Mesothelial cell of epicardium (in vitro differentiated cells): ENCODE data around the gene RGS9. TPM values are rescaled to one million over a fixed set of nuclear protein-coding genes. Genes with fewer than 3 reads are reported as not detected.

Experiments used
- DNase-seq, 2 experiments: peaks; one replicate each; pipeline ENCODE4 v3.0.0; 2021; ENCODE audit warnings: low spot score in 2 of 2; ENCODE audit not compliant: unreplicated experiment in 2 of 2
- H3K27ac Mint-ChIP-seq: 2 replicates; pipeline ENCODE4 v1.8.0; 2021; ENCODE audit warnings: mixed read lengths
- H3K27me3 Mint-ChIP-seq: 2 replicates; pipeline ENCODE4 v1.8.0; 2021; ENCODE audit warnings: low read depth, mixed read lengths
- H3K36me3 Mint-ChIP-seq: 2 replicates; pipeline ENCODE4 v1.8.0; 2021; ENCODE audit warnings: mixed read lengths
- H3K4me1 Mint-ChIP-seq: 2 replicates; pipeline ENCODE4 v1.8.0; 2021; ENCODE audit warnings: mixed read lengths
- H3K4me3 Mint-ChIP-seq: 2 replicates; pipeline ENCODE4 v1.8.0; 2021; ENCODE audit warnings: mild to moderate bottlenecking, moderate library complexity, mixed read lengths
- H3K9me3 Mint-ChIP-seq: 2 replicates; pipeline ENCODE4 v1.8.0; 2021; ENCODE audit warnings: mixed read lengths
- total RNA-seq: library from RNA; stranded (reverse); gene quantifications from 3 replicates; pipeline ENCODE4 v1.2.1, GENCODE V29; 2021
- TF ChIP-seq, protein P1 (sequence below): fragments of 200-600 bp; sonication (generic); IDR thresholded peaks from one replicate; pipeline ENCODE4 v1.5.0; 2021; ENCODE audit warnings: antibody characterized with exemption; ENCODE audit not compliant: unreplicated experiment

The RGS9 gene
- total RNA-seq, 1 donor from 2014 or later: 8.9 TPM

DNA sequence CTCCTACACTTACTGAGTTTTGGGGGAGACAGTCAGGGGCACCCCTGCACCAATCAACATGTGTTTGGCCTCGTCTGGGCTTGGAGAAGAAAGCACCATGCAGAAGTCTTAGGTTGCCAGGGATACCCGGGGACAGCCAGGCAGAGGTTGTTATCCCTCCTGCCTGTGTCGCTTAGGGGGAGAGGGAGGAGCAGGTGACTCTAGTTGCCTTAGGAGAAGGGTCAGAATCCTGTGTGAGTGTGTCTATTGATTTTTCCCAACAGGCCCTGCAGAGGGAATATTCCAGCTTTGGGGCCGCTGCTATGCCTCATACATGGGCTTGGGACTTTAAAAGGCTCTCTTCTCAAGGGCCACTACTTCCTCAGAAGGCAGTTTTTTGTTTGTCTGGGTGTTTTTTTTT is 89.1 kb downstream of the RGS9 start:
- Mint-ChIP-seq H3K36me3 (no peaks in the 10 kb centered on the region), H3K27me3 (peaks cover 11% of the 10 kb centered on the region), H3K9me3 (no peaks in the 10 kb centered on the region), H3K4me1 (peaks cover 31% of the 10 kb centered on the region), H3K4me3 (no peak overlapping the region), H3K27ac (no peak overlapping the region)
- TF ChIP-seq, protein P1, sequence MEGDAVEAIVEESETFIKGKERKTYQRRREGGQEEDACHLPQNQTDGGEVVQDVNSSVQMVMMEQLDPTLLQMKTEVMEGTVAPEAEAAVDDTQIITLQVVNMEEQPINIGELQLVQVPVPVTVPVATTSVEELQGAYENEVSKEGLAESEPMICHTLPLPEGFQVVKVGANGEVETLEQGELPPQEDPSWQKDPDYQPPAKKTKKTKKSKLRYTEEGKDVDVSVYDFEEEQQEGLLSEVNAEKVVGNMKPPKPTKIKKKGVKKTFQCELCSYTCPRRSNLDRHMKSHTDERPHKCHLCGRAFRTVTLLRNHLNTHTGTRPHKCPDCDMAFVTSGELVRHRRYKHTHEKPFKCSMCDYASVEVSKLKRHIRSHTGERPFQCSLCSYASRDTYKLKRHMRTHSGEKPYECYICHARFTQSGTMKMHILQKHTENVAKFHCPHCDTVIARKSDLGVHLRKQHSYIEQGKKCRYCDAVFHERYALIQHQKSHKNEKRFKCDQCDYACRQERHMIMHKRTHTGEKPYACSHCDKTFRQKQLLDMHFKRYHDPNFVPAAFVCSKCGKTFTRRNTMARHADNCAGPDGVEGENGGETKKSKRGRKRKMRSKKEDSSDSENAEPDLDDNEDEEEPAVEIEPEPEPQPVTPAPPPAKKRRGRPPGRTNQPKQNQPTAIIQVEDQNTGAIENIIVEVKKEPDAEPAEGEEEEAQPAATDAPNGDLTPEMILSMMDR: no peak
- no peak for DNase-seq

- Mint-ChIP-seq H3K4me1 (peaks cover 36% of the 10 kb centered on the region), H3K27ac (peak overlapping the region; percentile 50), H3K36me3 (no peaks in the 10 kb centered on the region), H3K4me3 (no peak overlapping the region), H3K9me3 (no peaks in the 10 kb centered on the region), H3K27me3 (peaks cover 11% of the 10 kb centered on the region)
- DNase-seq: no peak
- TF ChIP-seq, protein P1: no peak
Observed at GRCh38 chr17:65227637-65228036, 90.5 kb downstream of the RGS9 start.

DNA sequence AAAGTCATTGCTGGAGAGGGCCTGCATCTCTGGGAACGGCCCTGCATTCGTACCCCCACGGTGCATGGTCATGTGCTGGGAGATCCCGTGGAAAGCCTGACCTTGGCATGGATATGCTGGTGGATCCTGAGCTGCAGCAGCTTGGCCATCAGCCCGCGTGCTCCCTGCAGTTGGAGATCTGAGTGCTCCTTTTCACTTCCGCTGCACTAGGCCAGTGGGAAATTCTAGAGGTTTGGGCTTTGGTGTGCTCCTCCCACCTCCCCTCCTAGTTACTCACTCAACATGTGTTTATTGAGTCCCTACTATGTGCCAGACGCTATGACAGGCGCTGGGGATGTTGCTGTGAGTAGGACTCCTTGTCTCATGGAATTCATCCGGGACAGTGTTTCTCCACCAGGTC is 91.1 kb downstream of the RGS9 start:
- H3K4me1 Mint-ChIP-seq: peaks cover 36% of the 10 kb centered on the region
- TF ChIP-seq, protein P1: no peak
- DNase-seq: no peak
- H3K4me3 Mint-ChIP-seq: no peak overlapping the region
- no peaks in the 10 kb centered on the region for H3K9me3 Mint-ChIP-seq
- peak overlapping the region; percentile 40 for H3K27ac Mint-ChIP-seq
- H3K27me3 Mint-ChIP-seq: peaks cover 11% of the 10 kb centered on the region
- no peaks in the 10 kb centered on the region for H3K36me3 Mint-ChIP-seq

GRCh38 chr17:65228734-65229620 is 91.8 kb downstream of the RGS9 start:
- no peaks in the 10 kb centered on the region for H3K9me3 Mint-ChIP-seq
- H3K27ac Mint-ChIP-seq: peak overlapping the region; percentile 40
- H3K4me3 Mint-ChIP-seq: no peak overlapping the region
- TF ChIP-seq, protein P1: no peak
- peaks cover 11% of the 10 kb centered on the region for H3K27me3 Mint-ChIP-seq
- DNase-seq: no peak
- H3K4me1 Mint-ChIP-seq: peaks cover 36% of the 10 kb centered on the region
- no peaks in the 10 kb centered on the region for H3K36me3 Mint-ChIP-seq

DNA sequence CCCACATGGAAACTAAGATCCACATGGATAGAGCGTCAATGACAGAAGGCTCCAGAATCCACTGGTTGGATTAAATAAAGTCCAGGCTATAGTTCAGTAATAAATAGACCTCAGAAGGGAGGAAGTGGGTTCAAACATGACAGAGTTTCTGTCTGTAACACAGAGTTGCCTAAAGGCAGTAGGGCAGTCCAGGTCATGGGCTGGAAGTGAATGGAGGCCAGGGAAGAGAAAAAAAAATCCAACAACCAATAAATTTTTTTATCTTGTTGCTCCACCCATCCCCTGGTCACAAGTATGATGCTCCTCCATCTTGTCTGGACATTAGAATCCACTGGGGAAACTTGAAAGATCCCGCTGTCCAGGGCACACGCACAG is 92.4 kb downstream of the RGS9 start:
- Mint-ChIP-seq H3K4me3 (no peak overlapping the region), H3K27me3 (peaks cover 11% of the 10 kb centered on the region), H3K27ac (no peak overlapping the region), H3K36me3 (no peaks in the 10 kb centered on the region), H3K4me1 (peaks cover 36% of the 10 kb centered on the region), H3K9me3 (no peaks in the 10 kb centered on the region)
- DNase-seq: no peak
- TF ChIP-seq, protein P1: no peak
